Effector CD8-positive, alpha-beta T cell (primary cell): ENCODE measurements around the gene SMOC1.

Source experiments
- DNase-seq: peaks from one replicate; lab custom pipeline; 2025; lab: John Stamatoyannopoulos, UW
- total RNA-seq, 4 experiments: gene quantifications; one replicate each; lab custom pipeline; 2026; lab: John Stamatoyannopoulos, UW

SMOC1 gene, protein sequence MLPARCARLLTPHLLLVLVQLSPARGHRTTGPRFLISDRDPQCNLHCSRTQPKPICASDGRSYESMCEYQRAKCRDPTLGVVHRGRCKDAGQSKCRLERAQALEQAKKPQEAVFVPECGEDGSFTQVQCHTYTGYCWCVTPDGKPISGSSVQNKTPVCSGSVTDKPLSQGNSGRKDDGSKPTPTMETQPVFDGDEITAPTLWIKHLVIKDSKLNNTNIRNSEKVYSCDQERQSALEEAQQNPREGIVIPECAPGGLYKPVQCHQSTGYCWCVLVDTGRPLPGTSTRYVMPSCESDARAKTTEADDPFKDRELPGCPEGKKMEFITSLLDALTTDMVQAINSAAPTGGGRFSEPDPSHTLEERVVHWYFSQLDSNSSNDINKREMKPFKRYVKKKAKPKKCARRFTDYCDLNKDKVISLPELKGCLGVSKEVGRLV
- total RNA-seq: 0 to 1.3 (median 0.13) reads per million in 4 experiments

DNA sequence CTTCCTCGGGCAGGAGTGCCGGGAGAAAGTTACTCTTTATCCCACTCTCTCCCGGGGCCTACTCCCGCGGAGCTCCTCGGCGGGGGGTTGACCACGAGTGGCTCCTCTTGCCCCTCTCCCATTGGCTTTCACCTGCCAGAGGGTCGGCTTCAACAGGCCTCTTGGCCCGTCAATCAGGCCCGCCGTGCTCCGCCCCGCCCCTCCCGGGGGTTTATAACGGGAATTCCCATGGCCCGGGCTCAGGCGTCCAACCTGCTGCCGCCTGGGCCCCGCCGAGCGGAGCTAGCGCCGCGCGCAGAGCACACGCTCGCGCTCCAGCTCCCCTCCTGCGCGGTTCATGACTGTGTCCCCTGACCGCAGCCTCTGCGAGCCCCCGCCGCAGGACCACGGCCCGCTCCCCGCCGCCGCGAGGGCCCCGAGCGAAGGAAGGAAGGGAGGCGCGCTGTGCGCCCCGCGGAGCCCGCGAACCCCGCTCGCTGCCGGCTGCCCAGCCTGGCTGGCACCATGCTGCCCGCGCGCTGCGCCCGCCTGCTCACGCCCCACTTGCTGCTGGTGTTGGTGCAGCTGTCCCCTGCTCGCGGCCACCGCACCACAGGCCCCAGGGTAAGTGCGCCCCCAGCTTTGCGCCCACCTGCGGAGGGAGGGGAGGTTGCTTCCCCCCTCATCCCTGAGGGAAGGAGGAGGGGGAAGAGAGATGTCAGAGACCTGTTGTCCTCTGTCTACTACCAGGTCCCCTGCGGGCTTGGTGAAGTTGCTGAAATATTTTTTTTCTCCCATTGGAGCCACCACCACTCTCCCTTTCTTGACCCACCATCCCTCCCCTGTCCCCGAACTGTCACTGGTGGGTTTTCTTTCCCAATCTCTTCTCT lies at the start of gene SMOC1:
Gene SMOC1, plus strand, starts transcription at position 242 of the 869 bp plus-strand sequence. Its CDS starts 263 bp downstream, at position 505.
- DNase-seq: no peak

DNA sequence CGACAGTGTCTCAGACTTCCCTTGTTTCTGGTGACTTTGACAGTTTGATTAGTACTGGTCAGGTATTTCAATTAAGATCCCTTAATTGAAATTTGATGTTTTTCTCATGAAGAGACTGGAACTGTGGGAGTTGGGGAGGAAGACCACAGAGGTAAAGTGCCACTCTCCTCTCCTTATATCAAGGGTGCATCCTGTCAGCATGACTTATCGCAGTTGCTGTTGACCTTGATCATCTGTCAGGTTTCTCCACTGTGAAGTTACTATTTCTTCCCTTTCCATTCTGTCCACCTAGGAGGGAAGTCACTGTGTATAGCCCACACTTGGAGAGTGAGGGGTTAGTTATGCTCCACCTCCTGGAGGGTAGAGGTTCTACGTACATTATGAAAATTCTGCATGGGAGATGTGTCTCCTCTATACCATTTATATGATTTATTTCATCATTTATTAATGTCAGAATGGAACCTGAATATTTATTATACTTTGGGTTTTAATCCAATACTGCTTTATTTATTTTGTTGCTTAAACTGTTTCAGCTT lies 40.3 kb upstream of the SMOC1 start:
- no peak for DNase-seq

DNA sequence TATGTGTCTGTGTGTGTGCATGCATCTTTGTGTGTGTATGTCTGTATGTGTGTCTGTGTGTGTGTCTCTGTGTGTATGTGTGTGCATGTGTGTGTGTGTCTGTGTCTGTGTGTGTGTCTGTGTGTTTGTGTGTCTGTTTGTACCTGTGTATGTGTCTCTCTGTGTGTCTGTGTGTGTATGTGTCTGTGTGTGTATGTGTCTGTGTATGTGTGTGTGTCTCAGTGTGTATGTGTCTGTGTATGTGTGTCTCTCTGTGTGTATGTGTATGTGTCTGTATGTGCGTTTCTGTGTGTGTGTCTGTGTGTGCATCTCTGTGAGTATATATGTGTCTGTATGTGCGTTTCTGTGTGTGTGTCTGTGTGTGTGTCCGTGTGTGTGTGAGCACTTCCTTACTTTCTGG lies 39.6 kb upstream of the SMOC1 start:
- DNase-seq: no peak

DNA sequence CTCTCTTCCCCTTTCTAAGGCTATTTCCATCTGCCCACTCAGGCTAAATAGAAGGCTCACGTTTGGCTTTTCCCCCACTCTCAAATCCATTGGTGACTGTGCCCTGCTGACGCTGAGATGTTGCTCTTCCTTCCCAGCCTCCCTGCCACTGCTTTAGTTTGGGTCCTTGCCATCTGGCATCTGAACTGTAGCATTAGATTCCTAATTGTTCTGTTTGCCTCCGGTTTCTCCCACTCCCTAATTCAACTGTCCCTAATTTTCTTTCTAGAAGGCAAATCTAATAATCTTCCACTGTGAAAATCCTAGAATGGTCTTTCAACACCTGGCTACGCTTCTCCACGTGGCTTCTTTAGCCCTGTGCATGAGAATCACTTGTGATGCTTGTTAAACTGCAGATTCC lies 37.6 kb upstream of the SMOC1 start:
- no peak for DNase-seq

DNA sequence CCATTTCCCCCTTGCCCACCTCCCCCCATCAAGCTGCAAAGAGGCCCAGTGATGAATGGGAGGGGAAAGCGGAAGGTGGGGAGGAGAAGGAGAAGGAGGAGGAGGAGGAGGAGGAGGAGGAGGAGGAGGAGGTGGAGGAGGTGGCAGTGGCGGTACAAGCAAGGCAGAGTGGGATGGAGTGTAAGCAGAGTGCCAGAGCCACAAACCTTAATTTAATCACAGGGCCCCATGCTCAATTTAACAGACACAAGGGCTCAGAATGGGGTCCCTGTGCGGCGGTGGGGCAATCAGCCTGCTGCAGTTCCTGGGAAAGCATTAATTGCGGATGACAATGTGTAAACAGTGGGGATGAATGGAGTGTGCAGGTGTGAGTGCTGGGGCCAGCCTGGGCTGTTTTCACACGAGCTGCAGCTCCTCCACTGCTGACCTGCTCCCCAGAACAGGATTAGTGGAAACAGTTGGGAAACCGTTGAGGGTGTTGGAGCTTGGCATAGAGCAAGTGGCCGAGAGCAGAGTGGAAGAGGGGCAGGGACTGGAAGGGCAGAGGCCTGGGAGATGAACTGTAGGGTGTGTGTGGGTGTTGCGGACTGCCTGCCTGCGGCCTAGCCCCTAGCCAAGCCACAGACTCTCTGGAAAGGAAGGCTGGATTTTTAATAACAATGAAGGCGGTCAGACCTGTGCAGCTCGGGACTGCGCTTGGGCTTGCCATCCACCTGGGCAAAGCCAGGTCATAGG lies 36.4 kb upstream of the SMOC1 start:
- DNase-seq: no peak

DNA sequence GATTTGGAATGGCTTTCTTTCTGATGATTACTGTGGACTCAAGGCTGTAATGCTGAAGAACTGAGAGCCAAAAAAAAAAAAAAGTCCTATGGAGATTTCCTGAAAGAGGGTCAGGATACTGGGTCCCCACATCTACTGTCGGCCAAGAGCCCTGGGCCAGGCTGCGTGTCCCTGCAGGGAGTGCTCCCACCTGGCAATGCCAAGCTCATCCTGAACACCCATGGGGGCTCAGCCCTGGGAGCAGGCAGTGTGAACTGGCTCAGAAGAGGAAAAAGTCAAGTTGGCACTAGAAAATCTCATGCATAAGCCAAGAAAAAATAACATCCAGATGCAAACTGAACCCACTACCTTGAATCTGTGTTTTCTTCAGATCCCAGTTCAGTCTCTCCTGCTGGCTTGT lies 35.0 kb upstream of the SMOC1 start:
- no peak for DNase-seq

DNA sequence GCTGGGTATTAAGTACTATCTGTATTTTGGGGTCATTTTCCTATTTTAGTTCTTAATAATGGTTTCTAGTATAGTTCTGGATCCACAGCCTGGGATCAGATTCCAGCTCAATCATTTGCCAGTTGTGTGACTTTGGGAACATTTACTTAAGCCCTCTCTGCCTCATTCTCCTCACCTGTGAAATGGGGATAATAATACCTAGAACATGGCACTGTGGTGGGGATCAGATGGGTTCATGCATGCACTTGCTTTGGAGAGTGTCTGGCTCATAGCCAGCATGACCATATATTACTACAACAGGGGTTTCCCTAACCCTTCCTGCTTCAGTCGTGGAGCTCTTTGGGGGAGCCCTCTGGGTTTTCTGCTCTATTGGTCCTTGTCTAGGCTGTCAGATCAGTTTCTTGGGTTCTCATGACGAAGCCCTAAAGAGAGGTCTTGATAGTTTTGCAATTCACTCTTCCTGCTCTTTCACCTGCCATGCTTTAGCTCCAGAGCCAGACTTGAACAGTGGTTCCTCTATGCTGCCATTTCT lies 34.1 kb upstream of the SMOC1 start:
- no peak for DNase-seq

DNA sequence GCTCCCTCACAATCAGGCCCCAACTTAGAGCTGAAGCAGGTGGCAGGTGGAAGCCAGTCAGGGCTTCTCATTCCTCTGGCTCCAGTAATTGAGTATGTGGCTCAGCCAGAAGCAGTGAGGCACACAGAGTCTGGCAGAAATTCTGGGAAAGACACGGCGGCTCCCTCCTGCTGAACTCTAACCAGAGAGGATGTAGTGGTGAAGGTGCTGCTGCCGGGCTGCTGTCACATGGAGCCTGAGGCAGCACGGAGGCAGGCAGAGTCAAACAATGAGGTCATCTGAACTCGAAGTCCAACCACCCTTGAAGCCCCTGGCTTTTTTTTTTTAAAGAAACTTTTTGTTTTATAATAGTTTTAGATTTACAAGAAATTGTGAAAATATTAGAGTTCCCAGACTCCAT lies 33.4 kb upstream of the SMOC1 start:
- no peak for DNase-seq

DNA sequence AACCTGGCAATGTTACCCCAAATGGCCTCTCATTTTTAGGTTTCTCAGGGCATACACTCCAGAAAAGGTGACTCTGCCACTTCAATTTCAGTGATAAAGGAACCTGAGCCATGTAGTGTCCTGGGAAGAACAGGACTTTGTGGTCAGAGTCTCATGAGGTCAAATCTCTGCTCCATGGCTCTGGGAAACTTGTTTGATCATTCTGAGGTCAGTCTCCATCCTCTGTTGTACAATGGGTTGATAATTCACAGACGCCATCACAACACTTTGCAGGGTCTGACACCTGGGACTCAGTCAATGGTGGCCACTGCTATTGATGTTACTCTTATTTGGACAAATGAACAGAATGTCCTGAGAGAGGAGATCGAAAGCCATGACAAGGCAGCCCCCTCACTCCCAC lies 31.1 kb upstream of the SMOC1 start:
- no peak for DNase-seq

DNA sequence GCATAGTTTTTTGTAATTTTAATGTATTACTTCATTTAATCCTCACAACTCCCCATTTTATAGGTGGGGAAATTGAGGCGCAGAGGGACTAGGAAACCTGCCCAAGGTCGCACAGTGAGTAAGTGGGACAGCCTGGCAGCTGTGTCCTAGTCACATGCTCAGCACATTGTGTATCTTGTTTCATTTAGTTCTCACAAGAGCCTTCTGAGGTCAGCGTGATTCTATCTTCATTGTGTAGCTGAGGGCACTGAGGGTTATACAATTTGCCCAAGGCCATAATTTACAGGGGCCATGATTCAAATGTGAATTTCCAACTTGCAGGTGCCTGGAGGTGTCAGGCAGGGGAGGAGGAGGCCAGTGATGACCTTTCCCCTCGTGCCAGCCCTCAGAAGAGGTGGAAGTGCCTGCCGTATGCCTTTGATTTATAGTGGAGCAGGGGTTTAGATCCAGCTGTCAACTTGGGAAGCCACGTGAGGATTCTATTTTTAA lies 30.3 kb upstream of the SMOC1 start:
- no peak for DNase-seq

DNA sequence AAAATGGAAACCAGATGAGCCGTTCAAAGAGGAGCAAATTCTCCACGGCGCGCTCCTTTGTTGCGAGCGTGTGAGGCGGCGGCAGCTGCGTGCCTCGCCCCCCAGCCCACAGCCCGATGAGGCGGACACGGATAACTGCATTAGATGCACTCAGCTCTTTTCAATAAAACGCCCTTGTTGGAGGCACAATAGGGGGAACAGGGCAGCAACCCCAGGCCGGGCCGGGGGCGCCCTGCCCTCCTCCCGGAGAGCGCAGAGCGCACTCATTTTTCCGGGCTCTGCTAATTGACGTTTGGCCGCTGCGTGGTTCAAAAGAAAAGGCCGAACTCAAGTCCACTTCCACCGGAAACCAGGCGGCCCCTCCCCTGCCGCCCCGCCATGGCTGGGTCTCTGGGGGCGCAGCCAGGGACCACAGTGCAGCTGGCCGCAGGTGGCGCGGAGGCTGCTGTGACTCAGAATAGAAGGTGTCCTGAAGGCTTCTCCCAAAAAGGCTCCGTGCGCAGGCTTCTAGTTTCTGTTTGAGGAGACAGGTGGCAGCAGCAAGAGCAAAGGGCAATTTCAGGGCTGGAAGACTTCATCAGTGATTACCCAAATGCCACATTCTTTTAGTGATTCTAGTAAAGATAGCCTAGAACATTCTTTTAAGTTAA lies 29.0 kb upstream of the SMOC1 start:
- DNase-seq: no peak

DNA sequence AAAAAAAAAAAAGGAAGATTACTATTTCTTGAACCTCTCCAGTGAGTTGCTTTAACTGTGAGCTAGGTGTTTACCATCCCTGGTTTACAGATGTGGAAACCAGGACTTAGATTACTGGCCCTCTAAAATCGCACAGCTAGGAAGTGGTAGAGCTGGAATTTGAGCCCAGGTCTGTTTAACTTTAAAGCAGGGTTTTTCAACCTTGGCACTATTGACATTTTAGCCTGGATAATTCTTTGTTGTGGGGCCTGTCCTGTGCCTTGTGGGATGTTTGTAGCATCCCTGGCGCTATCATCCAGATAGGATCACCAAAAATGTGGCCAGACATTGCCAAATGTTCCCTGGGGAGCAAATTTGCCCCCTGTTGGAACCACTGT lies 28.5 kb upstream of the SMOC1 start:
- DNase-seq: no peak

DNA sequence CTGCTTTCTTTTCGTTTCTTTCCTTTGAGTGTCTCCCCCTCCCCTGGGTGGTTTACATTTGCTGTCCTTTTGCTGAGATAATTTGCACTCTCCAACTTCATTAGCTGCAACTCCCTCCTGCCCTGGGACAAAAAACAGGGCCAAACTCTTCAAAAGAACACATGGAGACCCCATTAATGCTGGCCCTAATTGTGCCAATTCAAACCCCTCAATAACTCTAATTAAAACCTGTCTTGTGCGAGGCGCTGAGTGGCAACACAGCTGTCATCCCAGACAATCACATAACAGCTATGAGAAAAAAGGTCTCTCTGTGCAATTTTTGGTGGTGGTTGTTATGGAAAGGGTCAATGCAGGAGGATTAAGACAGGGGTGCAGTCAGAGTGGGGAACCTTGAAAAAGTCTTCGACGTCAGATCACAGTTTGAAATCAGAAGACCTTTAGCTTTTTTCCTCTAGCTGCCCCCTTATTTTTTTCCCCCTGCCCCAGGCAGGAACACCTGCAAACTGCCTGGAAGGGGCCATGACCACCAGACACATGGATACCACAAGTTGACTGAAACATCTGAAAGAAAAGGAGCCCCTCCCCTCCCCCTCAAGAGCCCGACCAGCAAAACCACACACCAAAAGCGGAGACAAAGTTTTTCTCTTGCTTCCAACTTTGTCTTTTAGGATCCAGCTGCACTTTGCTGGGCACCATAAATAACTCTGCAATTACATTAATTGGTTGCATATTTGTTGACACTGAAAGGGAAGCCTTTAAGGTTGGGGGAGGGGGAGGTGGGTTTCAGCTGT lies 26.5 kb upstream of the SMOC1 start:
- DNase-seq: no peak

DNA sequence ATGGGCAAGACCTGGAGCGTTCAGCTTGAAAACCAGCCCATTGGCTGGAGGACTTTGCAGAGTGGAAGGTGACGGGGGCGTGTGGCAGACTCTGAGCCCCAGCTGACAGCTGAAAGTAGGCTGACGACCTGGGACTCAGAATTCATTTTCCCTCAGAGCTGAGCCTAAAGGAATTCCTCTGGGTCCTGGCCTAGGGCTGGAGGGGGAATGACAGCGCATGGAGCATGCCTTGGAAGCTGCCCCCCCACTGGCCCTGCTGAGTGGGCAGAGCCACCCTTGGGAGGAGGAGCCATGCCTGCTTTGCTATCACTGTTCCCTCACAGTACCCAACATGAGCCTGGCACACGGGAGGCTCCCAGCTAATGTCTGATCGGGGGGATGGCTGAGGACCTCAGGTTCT lies 25.4 kb upstream of the SMOC1 start:
- DNase-seq: no peak

DNA sequence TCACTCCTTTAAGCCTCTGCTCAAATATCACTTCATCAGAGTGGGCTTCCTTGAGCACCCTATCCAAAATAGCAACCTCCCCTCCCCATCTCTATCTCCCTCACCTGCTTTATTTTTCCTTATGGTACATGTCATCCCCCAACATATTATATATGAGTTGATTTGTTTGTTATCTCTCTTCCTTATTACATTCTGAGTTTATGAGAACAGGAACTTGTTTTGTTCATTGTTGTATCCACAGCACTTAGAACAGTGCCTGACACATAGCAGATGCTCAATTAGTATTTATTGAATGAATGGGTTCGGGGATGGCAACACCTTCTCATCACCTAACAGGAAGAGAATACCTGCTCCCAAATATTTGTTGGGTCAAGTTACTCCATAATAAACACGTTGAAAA lies 24.6 kb upstream of the SMOC1 start:
- no peak for DNase-seq

DNA sequence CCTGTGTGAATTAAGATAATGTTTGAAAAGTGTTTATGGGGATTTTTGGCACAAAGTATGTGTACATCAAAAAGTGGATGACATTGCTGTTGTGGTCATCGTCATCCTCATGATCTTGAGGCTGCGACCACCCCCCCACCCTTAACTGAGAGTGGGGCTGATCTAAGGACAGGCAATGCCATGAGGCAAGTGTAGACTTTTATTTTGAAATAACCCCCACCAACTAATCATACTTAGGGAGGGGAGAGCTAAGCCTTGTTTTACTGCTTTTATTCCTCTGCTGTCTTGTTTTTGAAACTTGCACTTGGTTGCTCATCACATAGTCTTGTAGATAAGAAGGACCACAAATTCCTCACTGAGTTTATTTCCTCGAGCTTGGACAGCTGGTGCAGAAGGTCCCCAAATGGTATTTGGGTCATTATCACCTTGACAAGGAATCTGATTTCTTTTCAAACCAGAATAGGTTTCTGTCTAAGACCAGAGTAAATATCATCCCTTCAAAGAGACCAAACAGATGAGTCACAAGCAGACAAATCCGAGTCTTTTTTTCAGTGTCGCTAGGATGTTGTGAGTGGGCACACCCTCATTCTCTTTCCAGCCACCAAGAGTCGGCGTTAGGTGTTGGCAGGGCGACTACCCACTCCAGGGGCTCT lies 23.9 kb upstream of the SMOC1 start:
- DNase-seq: no peak

DNA sequence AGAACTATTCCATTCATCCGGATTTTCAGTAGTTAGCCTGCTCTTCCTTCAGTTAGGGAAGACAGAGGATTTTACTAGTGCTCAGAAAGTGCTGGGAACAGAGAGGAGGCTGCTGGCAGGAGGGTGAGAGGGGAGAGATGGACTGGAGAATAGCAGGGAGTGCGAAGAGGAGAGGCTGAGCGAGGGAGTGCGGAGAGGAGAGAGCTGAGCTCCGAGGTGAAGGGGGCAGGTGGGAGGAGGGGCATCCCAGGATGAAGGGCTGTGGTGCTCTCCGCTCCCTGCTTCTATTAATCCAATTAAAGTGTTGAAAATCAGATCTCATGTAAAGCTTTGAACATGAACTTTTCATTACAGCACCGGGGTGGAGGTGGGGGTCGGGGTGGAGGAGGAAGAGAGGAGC lies 20.4 kb upstream of the SMOC1 start:
- DNase-seq: no peak

DNA sequence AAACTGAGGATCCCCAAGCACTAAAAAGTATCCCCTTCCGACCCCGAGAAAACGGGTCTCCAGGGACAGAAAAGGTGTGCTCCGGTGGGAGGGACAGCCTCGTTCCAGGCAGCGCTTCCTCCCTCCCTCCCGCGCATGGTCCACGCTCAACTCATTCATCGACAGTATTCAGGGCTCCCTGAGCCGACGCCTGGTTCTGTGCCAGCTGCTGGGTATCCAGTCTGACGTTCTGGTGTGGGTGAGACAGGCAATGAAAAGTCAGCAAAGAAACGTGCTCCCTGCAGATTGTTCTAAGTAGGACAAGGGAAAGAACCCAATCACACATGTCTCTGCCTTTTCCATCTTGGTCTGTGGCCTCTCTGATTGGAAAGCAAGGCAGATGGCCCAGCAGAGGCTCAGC lies 19.6 kb upstream of the SMOC1 start:
- DNase-seq: no peak

DNA sequence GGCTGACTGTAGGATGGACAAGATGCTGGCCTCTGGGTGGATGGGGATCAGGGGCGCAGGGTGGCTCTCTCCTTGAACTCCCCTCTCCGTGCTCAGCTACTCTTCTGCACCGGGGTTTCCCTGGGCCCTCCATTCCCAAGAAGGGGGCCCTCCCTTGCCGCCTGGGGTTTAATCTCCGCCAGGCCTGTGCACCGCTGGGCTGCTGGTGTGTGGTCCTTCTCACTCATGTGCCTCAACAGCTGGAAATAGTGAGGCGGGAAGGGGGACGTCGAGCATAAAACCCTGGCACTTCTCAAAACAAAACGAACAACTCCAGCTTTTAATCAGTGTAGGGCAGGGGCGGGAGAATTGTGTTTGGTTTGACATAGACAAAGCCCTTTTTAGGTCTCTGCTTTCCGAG lies 19.0 kb upstream of the SMOC1 start:
- no peak for DNase-seq
